ENCODE measurements around the gene POLA1.

- TF ChIP-seq CTCF (IDR thresholded peaks at IDR 0.05) (no peak), POLR2A (IDR thresholded peaks at IDR 0.05; ENCODE audit: low read depth) (no peak), EP300 (IDR thresholded peaks at IDR 0.05) (no peak), POLR2AphosphoS5 (IDR thresholded peaks at IDR 0.05) (no peak)
Measured at GRCh38 chrX:25005034-25005381, 311.3 kb downstream of the POLA1 start.
